Cortex of kidney (tissue), 1 donor: ENCODE measurements around the gene CRNKL1.
"Not testable (repeated sequence)": the region's sequence is repeated elsewhere in the genome, so short reads cannot be mapped to it uniquely, and the experiment has no call there.

ENCODE experiments used
- DNase-seq: peaks from one replicate; lab custom pipeline; 2025; lab: John Stamatoyannopoulos, UW

The CRNKL1 gene

GRCh38 chr20:20010639-20011500, 41.4 kb downstream of the CRNKL1 start:
- DNase-seq, result no peak

- no peak for DNase-seq
Measured at GRCh38 chr20:20009784-20010253, 42.4 kb downstream of the CRNKL1 start.

GRCh38 chr20:20005342-20005741, 46.9 kb downstream of the CRNKL1 start:
- DNase-seq, result no peak

- not testable (repeated sequence) for DNase-seq
Measured at GRCh38 chr20:20003955-20004322, 48.3 kb downstream of the CRNKL1 start.

- no peak for DNase-seq
Measured at GRCh38 chr20:20003031-20003954, 49.0 kb downstream of the CRNKL1 start.

- DNase-seq, result no peak
Measured at GRCh38 chr20:20002101-20002998, 49.9 kb downstream of the CRNKL1 start.

GRCh38 chr20:20000211-20000968, 51.9 kb downstream of the CRNKL1 start:
- no peak for DNase-seq

GRCh38 chr20:19998990-19999705, 53.1 kb downstream of the CRNKL1 start:
- DNase-seq, result no peak

GRCh38 chr20:19996917-19997316, 55.3 kb downstream of the CRNKL1 start:
- DNase-seq, result no peak

- no peak for DNase-seq
Measured at GRCh38 chr20:19996222-19996621, 56.0 kb downstream of the CRNKL1 start.

- DNase-seq, result no peak
Measured at GRCh38 chr20:19995220-19995863, 56.9 kb downstream of the CRNKL1 start.

- DNase-seq, result no peak
Measured at GRCh38 chr20:19993958-19994669, 58.2 kb downstream of the CRNKL1 start.

GRCh38 chr20:19992996-19993908, 59.0 kb downstream of the CRNKL1 start:
- no peak for DNase-seq

GRCh38 chr20:19991854-19992253, 60.4 kb downstream of the CRNKL1 start:
- no peak for DNase-seq

- DNase-seq, result no peak
Measured at GRCh38 chr20:19991308-19991707, 61.0 kb downstream of the CRNKL1 start.

GRCh38 chr20:19990850-19991249, 61.4 kb downstream of the CRNKL1 start:
- no peak for DNase-seq

- no peak for DNase-seq
Measured at GRCh38 chr20:19987046-19987445, 65.2 kb downstream of the CRNKL1 start.

- no peak for DNase-seq
Measured at GRCh38 chr20:19986419-19986818, 65.8 kb downstream of the CRNKL1 start.
